HEK293 (cell line): Measurements from ENCODE around the gene MTF2.

Experiments
- CTCF ChIA-PET: fragments of 350-600 bp; formaldehyde crosslinking; extraction: SDS; loops from one replicate; lab custom pipeline; 2021; ENCODE audit warnings: antibody characterized with exemption; lab: Yijun Ruan, JAX
- POLR2A ChIA-PET: fragments of 300-600 bp; formaldehyde crosslinking; extraction: SDS; loops from one replicate; lab custom pipeline; 2020; ENCODE audit warnings: antibody characterized with exemption, inconsistent platforms; lab: Yijun Ruan, JAX
- H3K27ac ChIP-seq: fragments of 200-500 bp; sonication (Bioruptor generic); 2 replicates; pipeline ENCODE4 v1.5.1; 2014; ENCODE audit warnings: low read depth, low read length, control low read depth, inconsistent platforms; ENCODE audit errors: extremely low read depth
- H3K36me3 ChIP-seq, 2 experiments: fragments of 200-500 bp in 1 of 2; sonication (Bioruptor generic) in 1 of 2; 1 replicate in 1 of 2; 2 replicates in 1 of 2; pipeline ENCODE4 v1.5.1; 2014 to 2017; ENCODE audit warnings: inconsistent platforms in 2 of 2, low read length in 2 of 2; ENCODE audit not compliant: control insufficient read depth in 2 of 2, insufficient read depth in 1 of 2
- H3K4me1 ChIP-seq: fragments of 200-500 bp; sonication (Bioruptor generic); 2 replicates; pipeline ENCODE4 v1.5.1; 2014; ENCODE audit warnings: mild to moderate bottlenecking, low read length, inconsistent platforms; ENCODE audit not compliant: control insufficient read depth, insufficient read depth
- H3K4me3 ChIP-seq: 2 replicates; pipeline ENCODE4 v1.5.1; 2011; ENCODE audit warnings: low read depth, mild to moderate bottlenecking, control low read depth, low read length, moderate library complexity
- H3K9me3 ChIP-seq: fragments of 200-500 bp; sonication (Bioruptor generic); 2 replicates; pipeline ENCODE4 v1.5.1; 2014; ENCODE audit warnings: low read depth, low read length, inconsistent platforms; ENCODE audit not compliant: control insufficient read depth, insufficient read depth
- KLF7 ChIP-seq: fragments of 450-650 bp; formaldehyde crosslinking; IDR thresholded peaks from 2 replicates; pipeline ENCODE4 v1.5.1; 2016; ENCODE audit warnings: missing biosample characterization, missing genetic modification characterization, borderline replicate concordance
- KLF8 ChIP-seq: fragments of 450-650 bp; formaldehyde crosslinking; IDR thresholded peaks from 2 replicates; pipeline ENCODE4 v1.5.1; 2016; ENCODE audit warnings: missing biosample characterization, missing genetic modification characterization
- RBAK ChIP-seq: fragments of 450-650 bp; formaldehyde crosslinking; IDR thresholded peaks from 2 replicates; pipeline ENCODE4 v1.5.1; 2016; ENCODE audit warnings: missing biosample characterization, missing genetic modification characterization
- SETDB1 ChIP-seq: IDR thresholded peaks from one replicate; pipeline ENCODE4 v1.6.1; 2017; ENCODE audit warnings: mild to moderate bottlenecking, low read length, moderate library complexity, mixed read lengths; ENCODE audit not compliant: insufficient read length
- TRIM28 ChIP-seq: IDR thresholded peaks from 2 replicates; pipeline ENCODE4 v1.6.1; 2011; ENCODE audit warnings: low read length, control low read depth, borderline replicate concordance
- ZBTB1 ChIP-seq: fragments of 450-650 bp; formaldehyde crosslinking; IDR thresholded peaks from 2 replicates; pipeline ENCODE4 v1.5.1; 2016; ENCODE audit warnings: missing biosample characterization, missing genetic modification characterization
- ZBTB21 ChIP-seq: fragments of 450-650 bp; formaldehyde crosslinking; IDR thresholded peaks from 2 replicates; pipeline ENCODE4 v1.5.1; 2017; ENCODE audit warnings: missing biosample characterization, missing genetic modification characterization
- ZNF132 ChIP-seq: fragments of 450-650 bp; formaldehyde crosslinking; IDR thresholded peaks from 2 replicates; pipeline ENCODE4 v1.5.1; 2017; ENCODE audit warnings: missing biosample characterization, missing genetic modification characterization, borderline replicate concordance
- ZNF157 ChIP-seq: fragments of 450-650 bp; formaldehyde crosslinking; IDR thresholded peaks from 2 replicates; pipeline ENCODE4 v1.5.1; 2016; ENCODE audit warnings: missing biosample characterization, missing genetic modification characterization
- ZNF2 ChIP-seq: fragments of 450-650 bp; formaldehyde crosslinking; IDR thresholded peaks from 2 replicates; pipeline ENCODE4 v1.5.1; 2016; ENCODE audit warnings: missing biosample characterization, missing genetic modification characterization
- ZNF223 ChIP-seq: fragments of 450-650 bp; formaldehyde crosslinking; IDR thresholded peaks from 2 replicates; pipeline ENCODE4 v1.5.1; 2016; ENCODE audit warnings: missing biosample characterization, missing genetic modification characterization
- ZNF311 ChIP-seq: fragments of 450-650 bp; formaldehyde crosslinking; IDR thresholded peaks from 2 replicates; pipeline ENCODE4 v1.5.1; 2017; ENCODE audit warnings: missing biosample characterization, missing genetic modification characterization, borderline replicate concordance
- ZNF404 ChIP-seq: fragments of 450-650 bp; formaldehyde crosslinking; IDR thresholded peaks from 2 replicates; pipeline ENCODE4 v1.5.1; 2017; ENCODE audit warnings: missing biosample characterization, missing genetic modification characterization
- ZNF416 ChIP-seq: fragments of 450-650 bp; formaldehyde crosslinking; IDR thresholded peaks from 2 replicates; pipeline ENCODE4 v1.5.1; 2016; ENCODE audit warnings: missing biosample characterization, missing genetic modification characterization
- ZNF529 ChIP-seq: fragments of 450-650 bp; formaldehyde crosslinking; IDR thresholded peaks from 2 replicates; pipeline ENCODE4 v1.5.1; 2017; ENCODE audit warnings: missing genetic modification characterization, missing biosample characterization; ENCODE audit not compliant: insufficient replicate concordance
- ZNF654 ChIP-seq: fragments of 450-650 bp; formaldehyde crosslinking; IDR thresholded peaks from 2 replicates; pipeline ENCODE4 v1.5.1; 2016; ENCODE audit warnings: low read depth, missing biosample characterization, missing genetic modification characterization
- ZNF837 ChIP-seq: fragments of 450-650 bp; formaldehyde crosslinking; IDR thresholded peaks from 2 replicates; pipeline ENCODE4 v1.5.1; 2016; ENCODE audit warnings: missing biosample characterization, missing genetic modification characterization
- TF ChIP-seq, protein P1 (sequence below): sonication (generic); formaldehyde crosslinking; IDR thresholded peaks from 2 replicates; pipeline ENCODE4 v1.8.1; 2022; ENCODE audit warnings: mild to moderate bottlenecking, moderate library complexity, missing genetic modification reagents
- TF ChIP-seq, protein P2 (sequence below): fragments of 450-650 bp; formaldehyde crosslinking; conservative IDR thresholded peaks from 2 replicates; pipeline ENCODE4 v1.5.1; 2016; ENCODE audit warnings: low read depth, missing biosample characterization, missing genetic modification characterization
- TF ChIP-seq, protein P3 (sequence below): fragments of 450-650 bp; formaldehyde crosslinking; IDR thresholded peaks from 2 replicates; pipeline ENCODE4 v1.5.1; 2016; ENCODE audit warnings: missing biosample characterization, missing genetic modification characterization, low read depth
- TF ChIP-seq, protein P4 (sequence below): fragments of 450-650 bp; formaldehyde crosslinking; IDR thresholded peaks from 2 replicates; pipeline ENCODE4 v1.5.1; 2016; ENCODE audit warnings: missing biosample characterization, missing genetic modification characterization

MTF2 gene

DNA sequence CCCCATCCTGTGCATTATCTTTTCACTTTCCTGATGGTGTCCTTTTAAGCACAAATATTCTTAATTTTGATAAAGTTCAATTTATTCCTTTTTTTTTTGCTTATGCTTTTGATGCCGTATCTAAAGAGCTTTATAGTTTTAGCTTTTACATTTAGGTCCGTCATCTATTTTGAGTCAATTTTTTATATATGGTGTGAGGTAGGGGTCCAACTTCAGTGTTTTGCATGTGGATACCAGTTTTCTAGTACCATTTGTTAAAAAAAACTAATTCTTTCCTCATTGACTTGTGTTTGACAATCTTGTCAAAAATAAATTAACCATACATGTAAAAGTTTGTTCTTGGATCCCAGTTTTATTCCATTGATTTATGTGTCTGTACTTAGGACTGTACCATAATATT lies 4.9 kb downstream of the MTF2 start:
- peaks cover 15 to 40% of the 10 kb centered on the region in 2 experiments for H3K36me3 ChIP-seq
- no peak overlapping the region for H3K4me3 ChIP-seq
- CTCF ChIA-PET, result no interaction called here
- no peak overlapping the region for H3K27ac ChIP-seq
- POLR2A ChIA-PET, result no interaction called here
- no peaks in the 10 kb centered on the region for H3K9me3 ChIP-seq
- H3K4me1 ChIP-seq, result peaks cover 6% of the 10 kb centered on the region
- TF ChIP-seq SETDB1 (peak; percentile 89), ZBTB1 (tag by site-specific recombination) (no peak), ZNF529 (tag by site-specific recombination) (no peak), ZNF311 (tag by site-specific recombination) (no peak), KLF8 (tag by site-specific recombination) (no peak), ZNF837 (tag by site-specific recombination) (no peak), ZNF654 (tag by site-specific recombination) (no peak), ZNF223 (tag by site-specific recombination) (no peak), ZBTB21 (no peak), ZNF132 (no peak), KLF7 (tag by site-specific recombination) (no peak), RBAK (tag by site-specific recombination) (no peak), ZNF157 (no peak), ZNF404 (tag by site-specific recombination) (no peak), TRIM28 (0 out of 2 replicates have a peak, but pooled peaks have one; percentile 23), ZNF2 (no peak)
- TF ChIP-seq, protein P1, sequence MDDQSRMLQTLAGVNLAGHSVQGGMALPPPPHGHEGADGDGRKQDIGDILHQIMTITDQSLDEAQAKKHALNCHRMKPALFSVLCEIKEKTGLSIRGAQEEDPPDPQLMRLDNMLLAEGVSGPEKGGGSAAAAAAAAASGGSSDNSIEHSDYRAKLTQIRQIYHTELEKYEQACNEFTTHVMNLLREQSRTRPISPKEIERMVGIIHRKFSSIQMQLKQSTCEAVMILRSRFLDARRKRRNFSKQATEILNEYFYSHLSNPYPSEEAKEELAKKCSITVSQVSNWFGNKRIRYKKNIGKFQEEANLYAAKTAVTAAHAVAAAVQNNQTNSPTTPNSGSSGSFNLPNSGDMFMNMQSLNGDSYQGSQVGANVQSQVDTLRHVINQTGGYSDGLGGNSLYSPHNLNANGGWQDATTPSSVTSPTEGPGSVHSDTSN, result no peak

DNA sequence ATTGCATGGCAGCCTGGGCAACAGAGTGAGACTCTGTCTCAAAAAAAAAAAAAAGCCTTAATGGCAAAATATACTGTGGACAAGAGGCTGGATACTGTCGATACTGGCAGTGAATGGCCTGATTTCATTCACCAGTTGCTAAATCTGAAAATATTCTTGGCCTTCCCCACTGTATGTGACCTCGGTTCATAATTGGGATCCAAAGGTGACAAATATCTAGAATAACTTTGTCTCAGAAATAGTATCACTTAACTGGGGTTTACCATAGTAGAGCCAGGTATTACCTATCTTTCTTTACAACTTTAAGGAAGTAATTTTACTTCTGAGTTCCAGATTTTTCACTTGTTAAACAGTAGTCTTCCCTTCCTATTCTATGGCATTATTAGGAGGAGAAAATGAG lies 8.4 kb downstream of the MTF2 start:
- POLR2A ChIA-PET, result interaction anchor here (0.6 kb wide), 1 partner anchor 14 kb away, joined by 4 read pairs; no protein-coding TSS in a partner anchor
- Histone ChIP-seq H3K4me1 (no peaks in the 10 kb centered on the region), H3K36me3 (peaks cover 10 to 44% of the 10 kb centered on the region in 2 experiments), H3K4me3 (no peak overlapping the region), H3K27ac (no peak overlapping the region), H3K9me3 (no peaks in the 10 kb centered on the region)
- CTCF ChIA-PET, result no interaction called here
- TF ChIP-seq, protein P2, sequence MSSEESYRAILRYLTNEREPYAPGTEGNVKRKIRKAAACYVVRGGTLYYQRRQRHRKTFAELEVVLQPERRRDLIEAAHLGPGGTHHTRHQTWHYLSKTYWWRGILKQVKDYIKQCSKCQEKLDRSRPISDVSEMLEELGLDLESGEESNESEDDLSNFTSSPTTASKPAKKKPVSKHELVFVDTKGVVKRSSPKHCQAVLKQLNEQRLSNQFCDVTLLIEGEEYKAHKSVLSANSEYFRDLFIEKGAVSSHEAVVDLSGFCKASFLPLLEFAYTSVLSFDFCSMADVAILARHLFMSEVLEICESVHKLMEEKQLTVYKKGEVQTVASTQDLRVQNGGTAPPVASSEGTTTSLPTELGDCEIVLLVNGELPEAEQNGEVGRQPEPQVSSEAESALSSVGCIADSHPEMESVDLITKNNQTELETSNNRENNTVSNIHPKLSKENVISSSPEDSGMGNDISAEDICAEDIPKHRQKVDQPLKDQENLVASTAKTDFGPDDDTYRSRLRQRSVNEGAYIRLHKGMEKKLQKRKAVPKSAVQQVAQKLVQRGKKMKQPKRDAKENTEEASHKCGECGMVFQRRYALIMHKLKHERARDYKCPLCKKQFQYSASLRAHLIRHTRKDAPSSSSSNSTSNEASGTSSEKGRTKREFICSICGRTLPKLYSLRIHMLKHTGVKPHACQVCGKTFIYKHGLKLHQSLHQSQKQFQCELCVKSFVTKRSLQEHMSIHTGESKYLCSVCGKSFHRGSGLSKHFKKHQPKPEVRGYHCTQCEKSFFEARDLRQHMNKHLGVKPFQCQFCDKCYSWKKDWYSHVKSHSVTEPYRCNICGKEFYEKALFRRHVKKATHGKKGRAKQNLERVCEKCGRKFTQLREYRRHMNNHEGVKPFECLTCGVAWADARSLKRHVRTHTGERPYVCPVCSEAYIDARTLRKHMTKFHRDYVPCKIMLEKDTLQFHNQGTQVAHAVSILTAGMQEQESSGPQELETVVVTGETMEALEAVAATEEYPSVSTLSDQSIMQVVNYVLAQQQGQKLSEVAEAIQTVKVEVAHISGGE (tag by site-specific recombination), result no peak
- TF ChIP-seq, protein P1, result no peak
- TF ChIP-seq, protein P3, sequence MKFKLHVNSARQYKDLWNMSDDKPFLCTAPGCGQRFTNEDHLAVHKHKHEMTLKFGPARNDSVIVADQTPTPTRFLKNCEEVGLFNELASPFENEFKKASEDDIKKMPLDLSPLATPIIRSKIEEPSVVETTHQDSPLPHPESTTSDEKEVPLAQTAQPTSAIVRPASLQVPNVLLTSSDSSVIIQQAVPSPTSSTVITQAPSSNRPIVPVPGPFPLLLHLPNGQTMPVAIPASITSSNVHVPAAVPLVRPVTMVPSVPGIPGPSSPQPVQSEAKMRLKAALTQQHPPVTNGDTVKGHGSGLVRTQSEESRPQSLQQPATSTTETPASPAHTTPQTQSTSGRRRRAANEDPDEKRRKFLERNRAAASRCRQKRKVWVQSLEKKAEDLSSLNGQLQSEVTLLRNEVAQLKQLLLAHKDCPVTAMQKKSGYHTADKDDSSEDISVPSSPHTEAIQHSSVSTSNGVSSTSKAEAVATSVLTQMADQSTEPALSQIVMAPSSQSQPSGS (tag by site-specific recombination), result no peak
- TF ChIP-seq, protein P4, sequence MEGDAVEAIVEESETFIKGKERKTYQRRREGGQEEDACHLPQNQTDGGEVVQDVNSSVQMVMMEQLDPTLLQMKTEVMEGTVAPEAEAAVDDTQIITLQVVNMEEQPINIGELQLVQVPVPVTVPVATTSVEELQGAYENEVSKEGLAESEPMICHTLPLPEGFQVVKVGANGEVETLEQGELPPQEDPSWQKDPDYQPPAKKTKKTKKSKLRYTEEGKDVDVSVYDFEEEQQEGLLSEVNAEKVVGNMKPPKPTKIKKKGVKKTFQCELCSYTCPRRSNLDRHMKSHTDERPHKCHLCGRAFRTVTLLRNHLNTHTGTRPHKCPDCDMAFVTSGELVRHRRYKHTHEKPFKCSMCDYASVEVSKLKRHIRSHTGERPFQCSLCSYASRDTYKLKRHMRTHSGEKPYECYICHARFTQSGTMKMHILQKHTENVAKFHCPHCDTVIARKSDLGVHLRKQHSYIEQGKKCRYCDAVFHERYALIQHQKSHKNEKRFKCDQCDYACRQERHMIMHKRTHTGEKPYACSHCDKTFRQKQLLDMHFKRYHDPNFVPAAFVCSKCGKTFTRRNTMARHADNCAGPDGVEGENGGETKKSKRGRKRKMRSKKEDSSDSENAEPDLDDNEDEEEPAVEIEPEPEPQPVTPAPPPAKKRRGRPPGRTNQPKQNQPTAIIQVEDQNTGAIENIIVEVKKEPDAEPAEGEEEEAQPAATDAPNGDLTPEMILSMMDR (tag by site-specific recombination), result no peak
- TF ChIP-seq ZNF416 (tag by site-specific recombination), result no peak
